ENCODE results near the gene CMKLR1.

CMKLR1 gene

DNA sequence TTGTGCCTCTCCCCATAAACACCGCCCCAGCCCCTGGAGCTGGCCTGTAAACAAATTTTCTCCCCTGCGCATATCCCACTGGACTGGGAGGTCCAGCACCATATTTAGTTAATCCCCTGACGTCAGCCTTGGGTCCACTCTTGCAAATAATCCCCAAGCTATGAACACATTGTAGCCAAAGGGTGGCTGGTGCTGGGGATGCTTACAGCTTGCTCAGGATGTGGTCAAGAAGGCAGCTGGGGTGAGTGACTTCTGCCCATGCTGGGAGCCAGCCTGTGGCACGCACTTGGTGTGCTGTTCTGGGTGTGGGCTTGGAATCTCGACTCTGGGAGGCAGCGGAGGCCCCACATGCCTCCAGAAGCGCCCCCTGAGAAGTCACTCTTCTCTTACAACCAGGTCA is 32.1 kb downstream of the CMKLR1 start:
- H3K9ac ChIP-seq (ENCODE audit: low read depth, low read length) = no peak overlapping the region
- no peaks in the 10 kb centered on the region for H3K36me3 ChIP-seq (ENCODE audit: insufficient read depth, low read length)
- no peak overlapping the region for H3K4me3 ChIP-seq (ENCODE audit: low read depth in 1 of 2, low read length in 2 of 2)
- H3K9me3 ChIP-seq (ENCODE audit: insufficient read depth, low read length, severe bottlenecking) = no peaks in the 10 kb centered on the region
- TF ChIP-seq, protein P1, sequence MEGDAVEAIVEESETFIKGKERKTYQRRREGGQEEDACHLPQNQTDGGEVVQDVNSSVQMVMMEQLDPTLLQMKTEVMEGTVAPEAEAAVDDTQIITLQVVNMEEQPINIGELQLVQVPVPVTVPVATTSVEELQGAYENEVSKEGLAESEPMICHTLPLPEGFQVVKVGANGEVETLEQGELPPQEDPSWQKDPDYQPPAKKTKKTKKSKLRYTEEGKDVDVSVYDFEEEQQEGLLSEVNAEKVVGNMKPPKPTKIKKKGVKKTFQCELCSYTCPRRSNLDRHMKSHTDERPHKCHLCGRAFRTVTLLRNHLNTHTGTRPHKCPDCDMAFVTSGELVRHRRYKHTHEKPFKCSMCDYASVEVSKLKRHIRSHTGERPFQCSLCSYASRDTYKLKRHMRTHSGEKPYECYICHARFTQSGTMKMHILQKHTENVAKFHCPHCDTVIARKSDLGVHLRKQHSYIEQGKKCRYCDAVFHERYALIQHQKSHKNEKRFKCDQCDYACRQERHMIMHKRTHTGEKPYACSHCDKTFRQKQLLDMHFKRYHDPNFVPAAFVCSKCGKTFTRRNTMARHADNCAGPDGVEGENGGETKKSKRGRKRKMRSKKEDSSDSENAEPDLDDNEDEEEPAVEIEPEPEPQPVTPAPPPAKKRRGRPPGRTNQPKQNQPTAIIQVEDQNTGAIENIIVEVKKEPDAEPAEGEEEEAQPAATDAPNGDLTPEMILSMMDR (IDR thresholded peaks at IDR 0.05; ENCODE audit: borderline replicate concordance, extremely low read depth, low read length, poor library complexity, severe bottlenecking) = no peak
- no peak for TF ChIP-seq EZH2 (IDR thresholded peaks at IDR 0.05; ENCODE audit: borderline replicate concordance, low read depth, low read length, severe bottlenecking)
- no peaks in the 10 kb centered on the region for H3K4me1 ChIP-seq (ENCODE audit: insufficient read depth, low read length)
- H3K27me3 ChIP-seq (ENCODE audit: insufficient read depth, low read length, poor library complexity) = peaks cover 16% of the 10 kb centered on the region
- H2AFZ ChIP-seq (ENCODE audit: low read depth, low read length) = no peak overlapping the region
- no peak overlapping the region for H3K4me2 ChIP-seq (ENCODE audit: insufficient read depth, low read length)
- ATAC-seq (ENCODE audit: insufficient read depth, low read depth) (no peak), DNase-seq (no peak)
- no peak overlapping the region for H3K27ac ChIP-seq (ENCODE audit: low read length)
- H3K79me2 ChIP-seq (ENCODE audit: insufficient read depth, low read length) = no peaks in the 10 kb centered on the region
- no peaks in the 10 kb centered on the region for H4K20me1 ChIP-seq (ENCODE audit: insufficient read depth, low read length)

DNA sequence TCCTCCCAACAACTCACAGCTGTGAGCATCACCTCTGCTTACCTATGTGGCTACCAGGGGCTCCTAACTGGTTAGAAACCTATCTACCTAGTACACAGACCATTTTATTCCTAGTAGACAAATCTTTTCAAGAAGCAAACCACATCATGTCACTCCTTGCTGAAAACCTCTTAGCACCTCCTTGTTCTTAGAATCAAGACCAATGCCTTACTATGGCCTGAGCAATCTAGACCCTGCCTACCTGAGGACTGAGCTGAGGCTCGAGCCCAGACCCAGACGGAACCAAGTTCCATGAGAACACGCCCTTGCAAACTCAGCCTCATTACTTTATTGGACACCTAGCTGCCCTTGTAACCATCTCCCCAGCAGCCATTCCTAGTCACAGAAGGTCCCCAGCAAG is 32.6 kb downstream of the CMKLR1 start:
- Histone ChIP-seq H3K4me1 (ENCODE audit: insufficient read depth, low read length) (no peaks in the 10 kb centered on the region), H3K27ac (ENCODE audit: low read length) (no peak overlapping the region)

DNA sequence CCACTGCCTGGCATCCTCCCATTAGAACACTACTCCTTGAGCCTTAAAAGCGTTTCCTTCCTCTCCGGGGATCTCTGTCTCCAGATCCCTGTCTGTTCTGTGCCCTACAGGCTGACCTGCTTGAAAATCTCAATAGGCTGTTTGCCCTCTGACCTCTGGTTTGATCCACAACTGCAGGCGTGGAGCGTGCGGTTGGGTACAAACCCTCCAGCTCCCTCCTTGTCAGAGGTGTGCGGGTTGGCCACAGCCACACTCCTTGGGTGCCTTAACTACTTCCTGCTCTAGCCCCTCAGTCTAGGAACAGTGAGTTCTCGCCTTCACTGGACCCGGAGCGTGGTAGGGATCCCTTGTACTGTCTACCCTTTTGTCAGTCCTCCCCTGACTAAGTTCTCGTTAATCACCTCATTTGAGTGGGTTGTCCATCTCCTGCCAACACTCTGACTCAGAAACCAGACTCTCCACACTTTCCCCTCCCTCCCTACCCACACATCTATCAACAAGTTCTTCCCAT is 33.1 kb downstream of the CMKLR1 start:
- no peak for DNase-seq
- no peaks in the 10 kb centered on the region for H3K36me3 ChIP-seq (ENCODE audit: insufficient read depth, low read length)
- no peaks in the 10 kb centered on the region for H3K9me3 ChIP-seq (ENCODE audit: insufficient read depth, low read length, severe bottlenecking)
- no peaks in the 10 kb centered on the region for H3K79me2 ChIP-seq (ENCODE audit: insufficient read depth, low read length)
- H2AFZ ChIP-seq (ENCODE audit: low read depth, low read length) = no peak overlapping the region
- ATAC-seq (ENCODE audit: insufficient read depth, low read depth) = no peak
- H3K4me2 ChIP-seq (ENCODE audit: insufficient read depth, low read length) = no peak overlapping the region
- no peaks in the 10 kb centered on the region for H4K20me1 ChIP-seq (ENCODE audit: insufficient read depth, low read length)
- peaks cover 16% of the 10 kb centered on the region for H3K27me3 ChIP-seq (ENCODE audit: insufficient read depth, low read length, poor library complexity)
- no peak overlapping the region for H3K4me3 ChIP-seq (ENCODE audit: low read depth in 1 of 2, low read length in 2 of 2)
- no peak for TF ChIP-seq EZH2 (IDR thresholded peaks at IDR 0.05; ENCODE audit: borderline replicate concordance, low read depth, low read length, severe bottlenecking)
- TF ChIP-seq, protein P1 (IDR thresholded peaks at IDR 0.05; ENCODE audit: borderline replicate concordance, extremely low read depth, low read length, poor library complexity, severe bottlenecking) = no peak
- H3K27ac ChIP-seq (ENCODE audit: low read length) = no peak overlapping the region
- no peak overlapping the region for H3K9ac ChIP-seq (ENCODE audit: low read depth, low read length)
- H3K4me1 ChIP-seq (ENCODE audit: insufficient read depth, low read length) = no peaks in the 10 kb centered on the region

More for the DNA sequence above, 32.6 kb downstream of the CMKLR1 start:
- no peaks in the 10 kb centered on the region for H3K9me3 ChIP-seq (ENCODE audit: insufficient read depth, low read length, severe bottlenecking)
- no peaks in the 10 kb centered on the region for H4K20me1 ChIP-seq (ENCODE audit: insufficient read depth, low read length)
- ATAC-seq (ENCODE audit: insufficient read depth, low read depth) (no peak), DNase-seq (no peak)
- H3K4me3 ChIP-seq (ENCODE audit: low read depth in 1 of 2, low read length in 2 of 2) = no peak overlapping the region
- H3K36me3 ChIP-seq (ENCODE audit: insufficient read depth, low read length) = no peaks in the 10 kb centered on the region
- no peak overlapping the region for H3K4me2 ChIP-seq (ENCODE audit: insufficient read depth, low read length)
- TF ChIP-seq, protein P1 (IDR thresholded peaks at IDR 0.05; ENCODE audit: borderline replicate concordance, extremely low read depth, low read length, poor library complexity, severe bottlenecking) = no peak
- no peak for TF ChIP-seq EZH2 (IDR thresholded peaks at IDR 0.05; ENCODE audit: borderline replicate concordance, low read depth, low read length, severe bottlenecking)
- no peaks in the 10 kb centered on the region for H3K79me2 ChIP-seq (ENCODE audit: insufficient read depth, low read length)
- no peak overlapping the region for H3K9ac ChIP-seq (ENCODE audit: low read depth, low read length)
- H2AFZ ChIP-seq (ENCODE audit: low read depth, low read length) = no peak overlapping the region
- H3K27me3 ChIP-seq (ENCODE audit: insufficient read depth, low read length, poor library complexity) = peaks cover 16% of the 10 kb centered on the region

DNA sequence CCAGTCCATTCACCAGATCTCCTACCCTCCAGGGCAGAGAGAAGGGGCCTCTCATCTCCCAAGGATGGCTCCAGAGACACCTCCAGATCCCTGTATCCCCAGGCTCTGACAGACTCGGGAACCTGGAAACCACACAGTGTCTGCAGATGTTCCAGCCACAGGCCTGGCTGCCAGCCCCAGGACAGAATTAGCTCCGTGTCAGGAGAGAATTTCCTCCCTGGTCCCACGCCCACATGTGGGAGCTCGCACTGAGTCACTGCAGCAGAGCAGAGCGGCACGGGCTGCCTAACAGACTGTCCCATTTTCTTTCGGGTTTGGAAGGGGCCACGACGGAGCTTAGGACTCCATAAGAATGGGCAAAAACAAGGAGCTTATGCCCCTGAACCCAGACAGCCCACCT is 33.6 kb downstream of the CMKLR1 start:
- H3K79me2 ChIP-seq (ENCODE audit: insufficient read depth, low read length) = no peaks in the 10 kb centered on the region
- no peak overlapping the region for H2AFZ ChIP-seq (ENCODE audit: low read depth, low read length)
- ATAC-seq (ENCODE audit: insufficient read depth, low read depth) (no peak), DNase-seq (no peak)
- H3K4me2 ChIP-seq (ENCODE audit: insufficient read depth, low read length) = no peak overlapping the region
- no peaks in the 10 kb centered on the region for H3K36me3 ChIP-seq (ENCODE audit: insufficient read depth, low read length)
- no peak overlapping the region for H3K9ac ChIP-seq (ENCODE audit: low read depth, low read length)
- H4K20me1 ChIP-seq (ENCODE audit: insufficient read depth, low read length) = no peaks in the 10 kb centered on the region
- peaks cover 16% of the 10 kb centered on the region for H3K27me3 ChIP-seq (ENCODE audit: insufficient read depth, low read length, poor library complexity)
- no peaks in the 10 kb centered on the region for H3K4me1 ChIP-seq (ENCODE audit: insufficient read depth, low read length)
- no peaks in the 10 kb centered on the region for H3K9me3 ChIP-seq (ENCODE audit: insufficient read depth, low read length, severe bottlenecking)
- H3K4me3 ChIP-seq (ENCODE audit: low read depth in 1 of 2, low read length in 2 of 2) = no peak overlapping the region
- no peak for TF ChIP-seq EZH2 (IDR thresholded peaks at IDR 0.05; ENCODE audit: borderline replicate concordance, low read depth, low read length, severe bottlenecking)
- no peak overlapping the region for H3K27ac ChIP-seq (ENCODE audit: low read length)

All from DND-41 (cell line).